DND-41 (cell line): ENCODE results near the gene GPR146.
A peak's percentile ranks its signal among the peaks of the same experiment; 100 is the strongest.

Experiments
- ATAC-seq: fragments of 200-7000 bp; cut with Tn5 transposase; 3 replicates; pipeline ENCODE4 v1.9.1; 2021; ENCODE audit warnings: low read depth; ENCODE audit not compliant: insufficient read depth
- DNase-seq: peaks from one replicate; pipeline ENCODE4 v3.0.0-alpha.2; 2020
- H2AFZ ChIP-seq: 2 replicates; pipeline ENCODE4 v1.6.0; 2012; ENCODE audit warnings: low read depth, low read length
- H3K27ac ChIP-seq: 2 replicates; pipeline ENCODE4 v1.5.1; 2012; ENCODE audit warnings: low read length, inconsistent platforms
- H3K27me3 ChIP-seq: fragments of 200-600 bp; sonication (generic); 2 replicates; pipeline ENCODE4 v1.6.0; 2012; ENCODE audit warnings: low read length, mild to moderate bottlenecking, inconsistent platforms; ENCODE audit not compliant: insufficient read depth, poor library complexity
- H3K36me3 ChIP-seq: 2 replicates; pipeline ENCODE4 v1.5.1; 2012; ENCODE audit warnings: low read length, inconsistent platforms; ENCODE audit not compliant: insufficient read depth
- H3K4me1 ChIP-seq: 2 replicates; pipeline ENCODE4 v1.5.1; 2012; ENCODE audit warnings: mild to moderate bottlenecking, low read length; ENCODE audit not compliant: insufficient read depth
- H3K4me2 ChIP-seq: 2 replicates; pipeline ENCODE4 v1.6.0; 2012; ENCODE audit warnings: mild to moderate bottlenecking, moderate library complexity, low read length, inconsistent platforms; ENCODE audit not compliant: insufficient read depth
- H3K4me3 ChIP-seq, 2 experiments: fragments of 200-600 bp in 1 of 2; shearing (Covaris generic) in 1 of 2; 2 replicates each; pipeline ENCODE4 v1.5.1; 2012 to 2016; ENCODE audit warnings: inconsistent platforms in 2 of 2, low read length in 2 of 2, mild to moderate bottlenecking in 2 of 2, low read depth in 1 of 2, moderate library complexity in 1 of 2
- H3K79me2 ChIP-seq: 2 replicates; pipeline ENCODE4 v1.6.0; 2012; ENCODE audit warnings: low read length, inconsistent platforms; ENCODE audit not compliant: insufficient read depth
- H3K9ac ChIP-seq: 2 replicates; pipeline ENCODE4 v1.6.0; 2012; ENCODE audit warnings: low read depth, mild to moderate bottlenecking, inconsistent platforms, low read length, moderate library complexity
- H3K9me3 ChIP-seq: 2 replicates; pipeline ENCODE4 v1.5.1; 2012; ENCODE audit warnings: low read length, moderate library complexity, mild to moderate bottlenecking, inconsistent platforms; ENCODE audit not compliant: insufficient read depth, severe bottlenecking
- H4K20me1 ChIP-seq: 2 replicates; pipeline ENCODE4 v1.6.0; 2012; ENCODE audit warnings: low read length; ENCODE audit not compliant: insufficient read depth
- CTCF ChIP-seq: IDR thresholded peaks from 2 replicates; pipeline ENCODE4 v1.5.1; 2012; ENCODE audit warnings: borderline replicate concordance, low read length, moderate library complexity, mild to moderate bottlenecking; ENCODE audit not compliant: poor library complexity, severe bottlenecking; ENCODE audit errors: extremely low read depth
- EZH2 ChIP-seq: IDR thresholded peaks from 3 replicates; pipeline ENCODE4 v1.6.1; 2012; ENCODE audit warnings: borderline replicate concordance, low read depth, mild to moderate bottlenecking, moderate library complexity, low read length, inconsistent platforms; ENCODE audit not compliant: severe bottlenecking

The GPR146 gene

GRCh38 chr7:1063361-1063760 lies 19.0 kb downstream of the GPR146 start:
- no peaks in the 10 kb centered on the region for H3K9me3 ChIP-seq
- no peak overlapping the region for H3K27ac ChIP-seq
- H3K4me3 ChIP-seq: no peak overlapping the region
- no peak for TF ChIP-seq CTCF
- TF ChIP-seq EZH2: no peak
- H3K27me3 ChIP-seq: no peaks in the 10 kb centered on the region
- H3K4me2 ChIP-seq: no peak overlapping the region
- H4K20me1 ChIP-seq: peaks cover 35% of the 10 kb centered on the region
- no peaks in the 10 kb centered on the region for H3K4me1 ChIP-seq
- H3K79me2 ChIP-seq: no peaks in the 10 kb centered on the region
- H2AFZ ChIP-seq: no peak overlapping the region
- DNase-seq (no peak), ATAC-seq (no peak)
- no peak overlapping the region for H3K9ac ChIP-seq
- no peaks in the 10 kb centered on the region for H3K36me3 ChIP-seq

GRCh38 chr7:1064581-1064980 lies 20.2 kb downstream of the GPR146 start:
- no peak for ATAC-seq
- Histone ChIP-seq H3K79me2 (no peaks in the 10 kb centered on the region), H4K20me1 (peaks cover 35% of the 10 kb centered on the region), H3K9ac (no peak overlapping the region), H3K4me2 (no peak overlapping the region), H3K27ac (no peak overlapping the region), H3K9me3 (no peaks in the 10 kb centered on the region), H3K27me3 (no peaks in the 10 kb centered on the region), H3K36me3 (no peaks in the 10 kb centered on the region), H3K4me3 (no peak overlapping the region), H2AFZ (no peak overlapping the region), H3K4me1 (no peaks in the 10 kb centered on the region)
- DNase-seq: no peak
- TF ChIP-seq CTCF (no peak), EZH2 (no peak)

- Histone ChIP-seq H4K20me1 (peaks cover 35% of the 10 kb centered on the region), H3K4me3 (no peak overlapping the region), H3K9me3 (peaks cover under 1% of the 10 kb centered on the region), H3K4me1 (no peaks in the 10 kb centered on the region), H3K27ac (no peak overlapping the region), H3K9ac (no peak overlapping the region), H3K36me3 (no peaks in the 10 kb centered on the region), H3K79me2 (no peaks in the 10 kb centered on the region), H3K4me2 (no peak overlapping the region), H3K27me3 (no peaks in the 10 kb centered on the region), H2AFZ (no peak overlapping the region)
- no peak for TF ChIP-seq CTCF
- no peak for TF ChIP-seq EZH2
- DNase-seq (no peak), ATAC-seq (no peak)
Observed at GRCh38 chr7:1065263-1065584, 20.9 kb downstream of the GPR146 start.

DNA sequence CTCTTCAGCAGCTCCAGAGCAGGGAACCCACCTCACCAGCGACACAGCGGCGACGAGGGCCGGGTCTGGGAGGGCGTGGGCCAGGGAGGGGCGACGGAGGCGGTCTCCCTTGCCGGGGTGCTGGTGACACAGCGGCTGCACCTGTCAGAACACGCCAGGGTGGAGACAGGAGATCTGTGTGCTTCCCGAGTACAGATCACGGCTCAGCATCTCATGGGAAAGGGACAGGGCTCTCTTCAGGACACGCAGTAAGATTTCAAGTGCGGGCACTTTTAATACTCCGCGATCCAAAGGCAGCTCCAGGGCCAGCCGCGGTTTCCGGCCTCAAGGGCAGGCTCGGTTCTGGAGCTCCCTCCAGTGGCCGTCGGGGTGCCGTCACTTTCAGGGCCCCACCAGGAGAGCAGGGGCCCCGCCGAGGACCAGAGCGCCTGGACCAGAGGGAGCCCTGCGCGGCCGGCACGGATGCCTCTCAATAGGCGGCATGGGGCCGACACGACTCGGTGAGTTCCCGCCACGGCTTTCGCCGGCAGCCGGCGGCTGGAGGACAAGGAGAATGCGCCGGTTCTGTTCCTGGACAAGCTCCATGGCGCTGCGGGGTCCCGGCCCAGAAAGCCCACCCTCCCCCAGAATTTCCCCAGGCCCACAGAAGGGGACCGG lies 21.4 kb downstream of the GPR146 start:
- Histone ChIP-seq H2AFZ (no peak overlapping the region), H3K4me2 (no peak overlapping the region), H3K9ac (no peak overlapping the region), H4K20me1 (peaks cover 35% of the 10 kb centered on the region), H3K36me3 (no peaks in the 10 kb centered on the region), H3K4me1 (no peaks in the 10 kb centered on the region), H3K9me3 (peaks cover 5% of the 10 kb centered on the region), H3K79me2 (no peaks in the 10 kb centered on the region), H3K4me3 (no peak overlapping the region), H3K27ac (no peak overlapping the region), H3K27me3 (no peaks in the 10 kb centered on the region)
- peak; percentile 74 for TF ChIP-seq CTCF
- no peak for TF ChIP-seq EZH2
- ATAC-seq (peak; percentile 92), DNase-seq (peak; percentile 66)
